ENCODE results near the gene EEPD1.

GRCh38 chr7:36280840-36281812 is 128.1 kb downstream of the EEPD1 start:
- no peak for TF ChIP-seq POLR2A (IDR thresholded peaks at IDR 0.05; ENCODE audit: low read depth, low read length)
- no peak for TF ChIP-seq CTCF (IDR thresholded peaks at IDR 0.05; ENCODE audit: extremely low read depth in 1 of 2, insufficient read depth in 1 of 2, low read depth in 1 of 2, low read length in 2 of 2)
- no peak for TF ChIP-seq POLR2AphosphoS5 (IDR thresholded peaks at IDR 0.05; ENCODE audit: insufficient read depth, low read depth, low read length)
- TF ChIP-seq MYC (IDR thresholded peaks at IDR 0.05; ENCODE audit: low read depth, low read length), result no peak
- TF ChIP-seq EZH2 (IDR thresholded peaks at IDR 0.05; ENCODE audit: borderline replicate concordance, low read depth, low read length, severe bottlenecking), result no peak
